CD4-positive, alpha-beta T cell treated with Interleukin-4 for 4 hours (primary cell): ENCODE data around the gene PLEKHG7.

Experiments used
- DNase-seq: peaks from one replicate; pipeline ENCODE4 v3.0.0-alpha.2; 2020

The PLEKHG7 gene

DNA sequence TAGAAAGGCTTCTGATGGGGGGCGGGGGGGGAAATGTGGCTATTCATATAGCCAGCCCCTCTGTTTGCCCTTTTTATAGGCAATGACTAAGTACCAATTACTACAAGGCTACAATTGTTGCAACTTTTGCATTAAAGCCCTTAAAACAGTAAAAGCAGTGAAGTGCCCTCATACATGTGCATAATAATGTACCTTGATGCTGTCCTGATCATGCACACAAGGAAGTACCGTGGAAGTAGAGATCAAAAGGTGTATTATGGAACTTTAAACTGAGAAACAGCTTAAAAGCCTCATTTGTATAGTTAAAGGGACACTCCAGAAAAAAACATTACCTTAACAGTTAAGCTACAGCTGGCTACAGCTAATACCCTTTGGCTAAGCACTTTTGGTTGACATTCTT is 111.8 kb downstream of the PLEKHG7 start:
- DNase-seq: no peak

DNA sequence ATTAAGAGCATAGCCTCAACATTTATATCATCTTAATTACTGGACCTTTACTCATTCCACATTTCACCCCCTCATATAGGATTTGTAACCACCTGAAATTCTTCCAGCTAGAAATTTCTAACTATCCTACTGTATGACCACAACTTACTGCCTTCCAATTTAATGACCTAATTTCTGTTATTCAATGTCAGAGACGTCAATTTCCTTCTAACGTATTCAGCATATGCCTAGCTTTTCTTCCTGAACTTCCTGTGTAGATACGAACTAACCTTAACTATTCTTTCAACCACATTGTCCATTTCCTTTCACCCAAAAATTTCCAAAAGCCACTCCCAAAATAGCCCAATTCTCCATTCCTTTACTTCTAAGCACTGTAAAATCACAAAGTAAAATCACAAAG is 118.4 kb downstream of the PLEKHG7 start:
- DNase-seq: no peak
